H9 (cell line): ENCODE measurements around the gene NOTUM. TPM values are rescaled to one million over a fixed set of nuclear protein-coding genes. Genes with fewer than 3 reads are reported as not detected.

Source experiments
- DNase-seq: peaks from one replicate; pipeline ENCODE4 v3.0.0-alpha.2; 2017
- H2AFZ ChIP-seq: one replicate; pipeline ENCODE4 v1.6.1; 2013; ENCODE audit warnings: mild to moderate bottlenecking, low read length, control low read depth, moderate library complexity
- H2AK5ac ChIP-seq: 2 replicates; pipeline ENCODE4 v1.6.1; 2013; ENCODE audit warnings: low read length, control low read depth, mixed read lengths; ENCODE audit not compliant: insufficient read length
- H2BK120ac ChIP-seq: one replicate; pipeline ENCODE4 v1.6.1; 2013; ENCODE audit warnings: low read depth, mild to moderate bottlenecking, low read length, control low read depth, inconsistent platforms; ENCODE audit not compliant: poor library complexity, severe bottlenecking
- H2BK12ac ChIP-seq: 2 replicates; pipeline ENCODE4 v1.6.1; 2013; ENCODE audit warnings: low read length, control low read depth, mixed read lengths, low read depth; ENCODE audit not compliant: insufficient read length
- H2BK15ac ChIP-seq: 2 replicates; pipeline ENCODE4 v1.6.1; 2013; ENCODE audit warnings: low read depth, low read length, control low read depth
- H2BK20ac ChIP-seq: one replicate; pipeline ENCODE4 v1.6.1; 2013; ENCODE audit warnings: low read depth, mild to moderate bottlenecking, low read length, control low read depth, inconsistent platforms; ENCODE audit not compliant: poor library complexity, severe bottlenecking
- H2BK5ac ChIP-seq: 2 replicates; pipeline ENCODE4 v1.6.1; 2013; ENCODE audit warnings: low read length, control low read depth, mixed read lengths; ENCODE audit not compliant: insufficient read length
- H3K14ac ChIP-seq: 2 replicates; pipeline ENCODE4 v1.6.1; 2013; ENCODE audit warnings: low read length, control low read depth; ENCODE audit not compliant: insufficient read depth
- H3K18ac ChIP-seq: 2 replicates; pipeline ENCODE4 v1.6.1; 2013; ENCODE audit warnings: low read depth, mild to moderate bottlenecking, mixed read lengths, low read length, control low read depth; ENCODE audit not compliant: insufficient read length
- H3K23ac ChIP-seq: 2 replicates; pipeline ENCODE4 v1.6.1; 2013; ENCODE audit warnings: low read length, control low read depth, mixed read lengths, low read depth; ENCODE audit not compliant: insufficient read length
- H3K23me2 ChIP-seq: 2 replicates; pipeline ENCODE4 v1.6.1; 2013; ENCODE audit warnings: low read depth, mild to moderate bottlenecking, mixed read lengths, low read length, control low read depth; ENCODE audit not compliant: insufficient read length, poor library complexity, severe bottlenecking
- H3K27ac ChIP-seq: 2 replicates; pipeline ENCODE4 v1.5.1; 2013; ENCODE audit warnings: low read length, control low read depth, mixed read lengths, low read depth; ENCODE audit not compliant: insufficient read length
- H3K27me3 ChIP-seq: 2 replicates; pipeline ENCODE4 v1.6.1; 2013; ENCODE audit warnings: low read length, control low read depth, inconsistent platforms; ENCODE audit not compliant: insufficient read depth
- H3K4ac ChIP-seq: 2 replicates; pipeline ENCODE4 v1.6.1; 2013; ENCODE audit warnings: low read depth, mild to moderate bottlenecking, control low read depth, inconsistent platforms, low read length, moderate library complexity
- H3K4me1 ChIP-seq: 2 replicates; pipeline ENCODE4 v1.6.1; 2013; ENCODE audit warnings: low read length, control low read depth, inconsistent platforms; ENCODE audit not compliant: insufficient read depth
- H3K4me2 ChIP-seq: 2 replicates; pipeline ENCODE4 v1.6.1; 2013; ENCODE audit warnings: low read length, control low read depth, mixed read lengths; ENCODE audit not compliant: insufficient read length, insufficient read depth
- H3K56ac ChIP-seq: 2 replicates; pipeline ENCODE4 v1.6.1; 2013; ENCODE audit warnings: low read depth, mild to moderate bottlenecking, mixed read lengths, low read length, control low read depth; ENCODE audit not compliant: insufficient read length
- H3K79me1 ChIP-seq: 2 replicates; pipeline ENCODE4 v1.6.1; 2013; ENCODE audit warnings: low read depth, mild to moderate bottlenecking, moderate library complexity, low read length, control low read depth, inconsistent platforms; ENCODE audit not compliant: insufficient read depth, poor library complexity, severe bottlenecking
- H3K79me2 ChIP-seq: 2 replicates; pipeline ENCODE4 v1.6.1; 2013; ENCODE audit warnings: low read length, control low read depth, inconsistent platforms; ENCODE audit not compliant: insufficient read depth
- H3K9ac ChIP-seq: 2 replicates; pipeline ENCODE4 v1.6.1; 2013; ENCODE audit warnings: low read length, control low read depth, mixed read lengths; ENCODE audit not compliant: insufficient read length; ENCODE audit errors: extremely low read depth
- H3K9me3 ChIP-seq: one replicate; pipeline ENCODE4 v1.6.1; 2013; ENCODE audit warnings: low read depth, low read length, inconsistent platforms; ENCODE audit not compliant: control insufficient read depth
- H3T11ph ChIP-seq: one replicate; pipeline ENCODE4 v1.6.1; 2013; ENCODE audit warnings: mild to moderate bottlenecking, low read length, control low read depth, inconsistent platforms
- H4K20me1 ChIP-seq: one replicate; pipeline ENCODE4 v1.6.1; 2013; ENCODE audit not compliant: control insufficient read depth, insufficient read length, insufficient read depth
- H4K5ac ChIP-seq: 2 replicates; pipeline ENCODE4 v1.6.1; 2013; ENCODE audit warnings: low read depth, mild to moderate bottlenecking, mixed read lengths, low read length, control low read depth; ENCODE audit not compliant: insufficient read length
- H4K8ac ChIP-seq: replicated peaks from 2 replicates; pipeline ENCODE4 v1.6.1; 2013; ENCODE audit warnings: low read length, control low read depth, mixed read lengths, low read depth; ENCODE audit not compliant: insufficient read length
- H4K91ac ChIP-seq: 2 replicates; pipeline ENCODE4 v1.6.1; 2013; ENCODE audit warnings: low read depth, mild to moderate bottlenecking, moderate library complexity, mixed read lengths, low read length, control low read depth; ENCODE audit not compliant: insufficient read length
- H3K27ac Mint-ChIP-seq, 3 experiments: 2 replicates in 2 of 3; 3 replicates in 1 of 3; pipeline ENCODE4 v1.8.0; 2020 to 2021; ENCODE audit warnings: mixed read lengths in 3 of 3, mild to moderate bottlenecking in 1 of 3, moderate library complexity in 1 of 3
- H3K27me3 Mint-ChIP-seq: 2 replicates; pipeline ENCODE4 v1.8.0; 2021; ENCODE audit warnings: low read depth, mild to moderate bottlenecking, moderate library complexity, mixed read lengths
- H3K36me3 Mint-ChIP-seq, 3 experiments: 2 replicates in 2 of 3; 3 replicates in 1 of 3; pipeline ENCODE4 v1.8.0; 2020 to 2021; ENCODE audit warnings: low read depth in 3 of 3, mixed read lengths in 3 of 3; ENCODE audit not compliant: insufficient read depth in 1 of 3
- H3K4me1 Mint-ChIP-seq, 2 experiments: 2 replicates each; pipeline ENCODE4 v1.8.0; 2020; ENCODE audit warnings: mixed read lengths in 2 of 2
- H3K4me3 Mint-ChIP-seq, 2 experiments: 2 replicates in 1 of 2; 3 replicates in 1 of 2; pipeline ENCODE4 v1.8.0; 2020 to 2021; ENCODE audit warnings: mild to moderate bottlenecking in 2 of 2, mixed read lengths in 2 of 2, moderate library complexity in 1 of 2
- H3K9me3 Mint-ChIP-seq, 2 experiments: 2 replicates in 1 of 2; 3 replicates in 1 of 2; pipeline ENCODE4 v1.8.0; 2020; ENCODE audit warnings: mild to moderate bottlenecking in 2 of 2, mixed read lengths in 2 of 2, moderate library complexity in 1 of 2
- WGBS: extraction: QIAGEN DNeasy Blood & Tissue Kit; methylation state at CpG from one replicate; pipeline ENCODE4 v1.1.7; 2013; ENCODE audit warnings: missing lambda C conversion rate, low lambda C conversion rate, mixed read lengths; ENCODE audit not compliant: insufficient read length; ENCODE audit errors: extremely low coverage; 5-methylcytosine and 5-hydroxymethylcytosine counted together
- total RNA-seq: library from RNA; stranded (reverse); gene quantifications from 2 replicates; pipeline ENCODE4 v1.2.1, GENCODE V29; 2021
- TF ChIP-seq, protein P1 (sequence below): fragments of 200-600 bp; sonication (generic); conservative IDR thresholded peaks from 3 replicates; pipeline ENCODE4 v1.8.0; 2021; ENCODE audit warnings: antibody characterized with exemption, mild to moderate bottlenecking

The NOTUM gene
- total RNA-seq, 1 experiment from 2014 or later: 2.1 TPM

- no peaks in the 10 kb centered on the region; a peak in 1 of 7 replicates for H3K36me3 Mint-ChIP-seq
- TF ChIP-seq, protein P1, sequence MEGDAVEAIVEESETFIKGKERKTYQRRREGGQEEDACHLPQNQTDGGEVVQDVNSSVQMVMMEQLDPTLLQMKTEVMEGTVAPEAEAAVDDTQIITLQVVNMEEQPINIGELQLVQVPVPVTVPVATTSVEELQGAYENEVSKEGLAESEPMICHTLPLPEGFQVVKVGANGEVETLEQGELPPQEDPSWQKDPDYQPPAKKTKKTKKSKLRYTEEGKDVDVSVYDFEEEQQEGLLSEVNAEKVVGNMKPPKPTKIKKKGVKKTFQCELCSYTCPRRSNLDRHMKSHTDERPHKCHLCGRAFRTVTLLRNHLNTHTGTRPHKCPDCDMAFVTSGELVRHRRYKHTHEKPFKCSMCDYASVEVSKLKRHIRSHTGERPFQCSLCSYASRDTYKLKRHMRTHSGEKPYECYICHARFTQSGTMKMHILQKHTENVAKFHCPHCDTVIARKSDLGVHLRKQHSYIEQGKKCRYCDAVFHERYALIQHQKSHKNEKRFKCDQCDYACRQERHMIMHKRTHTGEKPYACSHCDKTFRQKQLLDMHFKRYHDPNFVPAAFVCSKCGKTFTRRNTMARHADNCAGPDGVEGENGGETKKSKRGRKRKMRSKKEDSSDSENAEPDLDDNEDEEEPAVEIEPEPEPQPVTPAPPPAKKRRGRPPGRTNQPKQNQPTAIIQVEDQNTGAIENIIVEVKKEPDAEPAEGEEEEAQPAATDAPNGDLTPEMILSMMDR: no peak
- Histone ChIP-seq H3T11ph (no peak overlapping the region), H3K56ac (no peak overlapping the region), H4K91ac (no peak overlapping the region), H3K27me3 (peaks cover 19% of the 10 kb centered on the region; the same call in 1 of the 2 replicates), H2BK20ac (no peak overlapping the region), H3K4ac (no peak overlapping the region), H2BK12ac (no peak overlapping the region), H3K14ac (no peak overlapping the region), H2BK15ac (no peak overlapping the region), H3K79me1 (no peaks in the 10 kb centered on the region), H2AK5ac (no peak overlapping the region), H3K4me2 (no peak overlapping the region), H4K5ac (no peak overlapping the region), H3K23ac (no peak overlapping the region), H2BK120ac (no peak overlapping the region), H3K4me1 (no peaks in the 10 kb centered on the region), H3K23me2 (peaks cover 1% of the 10 kb centered on the region), H3K18ac (no peak overlapping the region), H3K9me3 (no peaks in the 10 kb centered on the region), H3K27ac (no peak overlapping the region), H4K8ac (no peak overlapping the region), H4K20me1 (no peaks in the 10 kb centered on the region), H2BK5ac (no peak overlapping the region), H3K79me2 (no peaks in the 10 kb centered on the region), H3K9ac (no peak overlapping the region), H2AFZ (no peak overlapping the region)
- H3K9me3 Mint-ChIP-seq: peaks cover 0 to 4% of the 10 kb centered on the region in 2 experiments; a peak in 1 of 5 replicates
- no peak overlapping the region; a peak in 2 of 5 replicates for H3K4me3 Mint-ChIP-seq
- H3K4me1 Mint-ChIP-seq: peaks cover 0 to 8% of the 10 kb centered on the region in 2 experiments; a peak in 1 of 4 replicates
- no peak for DNase-seq
- H3K27ac Mint-ChIP-seq: no peak overlapping the region
- H3K27me3 Mint-ChIP-seq: peaks cover 65% of the 10 kb centered on the region
- WGBS: no CpG with 5 or more reads among the region's 26 CpGs
These were observed 5.8 kb downstream of the NOTUM start for GRCh38 chr17:81955058-81955681.
